HL-60/S4 treated with retinoic acid at 250 ng/mL for 4 days and 3 days (cell line): ENCODE results near the gene VSTM4.

Experiments used
- in situ Hi-C: fragments of 300-500 bp; cut with MboI; formaldehyde crosslinking; loops from 2 replicates; pipeline ENCODE4 v1.7.0; 2022; ENCODE audit warnings: low sequenced_read_pairs

Gene VSTM4, protein sequence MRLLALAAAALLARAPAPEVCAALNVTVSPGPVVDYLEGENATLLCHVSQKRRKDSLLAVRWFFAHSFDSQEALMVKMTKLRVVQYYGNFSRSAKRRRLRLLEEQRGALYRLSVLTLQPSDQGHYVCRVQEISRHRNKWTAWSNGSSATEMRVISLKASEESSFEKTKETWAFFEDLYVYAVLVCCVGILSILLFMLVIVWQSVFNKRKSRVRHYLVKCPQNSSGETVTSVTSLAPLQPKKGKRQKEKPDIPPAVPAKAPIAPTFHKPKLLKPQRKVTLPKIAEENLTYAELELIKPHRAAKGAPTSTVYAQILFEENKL

DNA sequence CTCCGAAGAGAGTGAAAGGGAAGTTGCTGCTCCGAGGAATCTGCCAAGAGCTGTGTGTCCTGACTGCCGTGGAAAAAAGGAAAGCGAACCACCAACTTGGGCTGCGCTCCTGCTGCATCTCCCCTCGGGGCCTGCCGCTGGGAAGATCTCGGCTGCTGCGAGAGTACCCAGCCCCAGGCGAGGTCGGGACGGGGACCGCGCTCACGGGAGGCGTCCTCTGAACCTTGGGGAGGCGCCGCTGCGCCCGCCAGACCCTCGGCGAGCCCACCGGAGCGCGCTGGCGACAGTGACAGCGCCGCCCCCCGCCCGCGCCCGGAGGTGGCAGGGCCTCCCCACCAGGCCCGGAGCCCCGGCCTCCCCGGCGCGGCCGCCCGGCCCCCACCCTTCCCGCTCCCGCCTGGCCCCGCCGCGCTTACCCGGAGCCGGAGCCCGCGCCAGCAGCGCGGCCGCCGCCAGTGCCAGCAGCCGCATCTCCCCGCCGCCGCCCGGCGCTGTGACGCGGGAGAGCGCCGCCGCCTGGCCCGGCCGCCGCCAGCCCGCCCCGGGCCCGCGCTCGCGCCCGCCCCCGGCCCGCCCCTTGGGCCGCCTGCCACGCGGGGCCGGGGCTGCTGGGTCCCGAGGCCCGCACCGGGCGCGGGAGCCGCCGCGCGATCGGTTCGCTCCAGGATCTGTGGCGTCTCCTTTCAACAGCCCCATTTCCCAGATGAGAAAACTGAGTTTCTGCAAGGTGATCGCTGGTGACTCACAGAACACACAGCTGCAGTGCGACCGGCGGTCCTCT is at the start of gene VSTM4:
TSS of gene VSTM4 (minus strand) at position 508 of the 781 bp plus-strand sequence. CDS start at position 471, 37 bp downstream.
- in situ Hi-C loops: no loop called here

DNA sequence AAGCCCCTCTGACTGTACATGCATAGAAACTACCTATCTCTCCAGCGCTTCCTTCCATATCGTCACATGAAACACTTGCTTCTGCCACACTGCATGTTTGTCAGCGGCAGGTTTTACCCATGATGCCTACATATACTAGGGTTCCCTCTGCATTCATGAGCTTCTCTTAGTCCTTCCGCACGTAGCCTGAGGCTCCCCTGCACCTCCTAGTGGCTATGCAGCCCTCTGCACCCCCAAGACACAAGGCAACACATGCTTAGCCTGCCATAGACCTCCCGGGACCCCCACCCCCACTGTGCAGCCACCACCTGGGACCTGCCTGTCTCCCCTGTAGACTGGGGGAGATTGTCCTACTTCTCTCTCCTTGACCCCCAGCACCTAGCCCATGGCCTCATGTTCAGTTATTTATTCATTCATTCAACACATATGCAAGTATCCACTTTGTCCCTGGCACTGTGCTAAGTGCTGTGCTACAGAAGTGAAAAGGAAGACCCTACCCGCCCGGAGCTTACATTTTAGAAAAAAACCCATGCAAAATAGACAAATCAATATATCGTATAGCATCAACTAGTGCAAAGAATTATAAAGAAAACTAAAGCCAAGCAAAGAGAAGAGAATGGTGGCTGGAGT is 49.4 kb upstream of the VSTM4 start:
- in situ Hi-C loops: no loop called here

- in situ Hi-C loops: no loop called here
These were observed 48.4 kb upstream of the VSTM4 start for GRCh38 chr10:49163741-49164140.

DNA sequence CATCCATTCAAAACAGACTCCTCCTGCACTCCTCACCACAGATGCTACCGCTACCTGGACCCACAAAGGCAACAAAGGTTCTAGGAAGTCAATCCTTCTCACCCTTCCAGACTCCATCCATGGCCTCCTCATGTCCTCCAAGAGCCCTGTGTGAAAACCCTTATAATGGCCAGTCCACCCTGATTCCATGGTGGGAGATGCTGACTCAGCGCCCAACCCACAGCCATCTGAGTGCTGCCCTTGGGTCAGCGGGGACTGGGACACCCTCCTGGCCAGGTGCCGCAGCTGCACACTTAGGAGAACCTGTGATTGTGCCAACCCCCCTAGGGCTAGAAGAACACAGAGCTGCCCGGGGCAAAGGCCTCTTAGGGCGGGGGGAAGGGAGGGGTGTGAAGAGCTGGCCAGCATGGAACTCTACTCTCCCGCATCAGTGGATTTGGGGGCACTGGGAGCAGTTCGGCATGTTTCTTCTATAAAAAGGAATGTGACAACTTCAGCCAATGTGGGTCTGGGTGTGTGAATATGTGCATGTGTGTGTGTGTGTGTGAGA is 47.5 kb upstream of the VSTM4 start:
- in situ Hi-C loops: no loop called here

DNA sequence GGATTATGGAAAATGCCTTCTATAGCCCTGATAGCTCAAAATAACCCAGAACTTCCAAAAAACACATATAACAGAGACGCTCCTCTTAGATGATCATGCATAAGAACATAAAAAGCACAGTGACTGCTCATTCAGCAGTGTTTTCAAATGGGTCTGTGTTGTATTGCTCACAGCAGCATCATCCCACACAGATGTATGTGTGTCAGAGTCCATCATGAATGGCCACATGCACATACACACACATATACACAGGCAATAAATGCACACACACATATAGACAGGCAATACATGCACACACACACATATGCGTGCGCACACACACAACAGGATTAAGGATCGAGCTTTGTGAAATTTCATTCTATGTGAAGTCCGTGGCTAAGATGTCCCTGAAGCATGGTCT is 46.7 kb upstream of the VSTM4 start:
- in situ Hi-C loops: no loop called here

- in situ Hi-C loops: no loop called here
These were observed 46.2 kb upstream of the VSTM4 start for GRCh38 chr10:49161411-49161997.

- in situ Hi-C loops: no loop called here
These were observed 45.5 kb upstream of the VSTM4 start for GRCh38 chr10:49160814-49161213.

DNA sequence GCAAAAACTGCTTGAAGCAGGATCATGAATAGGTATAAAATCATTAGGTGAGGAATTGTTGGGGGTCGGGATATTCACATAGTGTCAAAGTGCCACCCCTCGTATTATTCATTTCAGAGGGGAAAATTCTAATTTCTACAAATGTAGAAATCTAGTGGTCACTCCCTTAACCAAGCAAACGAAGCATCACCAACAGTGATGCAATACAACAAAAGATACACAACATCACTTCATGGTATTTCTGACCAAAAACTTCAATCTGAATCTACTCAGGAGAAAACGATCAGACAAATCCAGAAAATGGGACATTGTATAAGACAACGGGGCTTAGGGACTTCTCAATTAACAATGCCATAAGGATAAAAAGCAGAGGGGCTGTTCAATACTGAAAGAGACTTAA is 44.8 kb upstream of the VSTM4 start:
- in situ Hi-C loops: no loop called here

DNA sequence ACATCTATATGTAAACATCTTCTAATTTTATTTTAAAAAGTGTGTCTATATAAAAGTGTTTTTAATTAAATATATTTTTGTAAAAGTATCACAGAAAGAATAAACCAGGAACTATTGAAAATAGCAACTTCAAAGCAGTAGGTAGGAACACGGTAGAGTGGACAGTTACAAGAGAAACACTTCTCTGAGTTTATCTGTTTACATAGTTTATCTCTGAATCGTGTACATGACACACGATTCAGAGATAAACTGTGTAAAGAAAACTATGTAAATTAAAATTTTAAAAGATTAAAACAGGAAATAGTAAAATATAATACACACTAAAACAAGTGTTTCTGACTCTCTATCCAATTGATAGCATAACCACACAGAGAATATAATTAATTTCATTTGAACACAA is 43.6 kb upstream of the VSTM4 start:
- in situ Hi-C loops: no loop called here

- in situ Hi-C loops: no loop called here
These were observed 43.1 kb upstream of the VSTM4 start for GRCh38 chr10:49158404-49158803.

DNA sequence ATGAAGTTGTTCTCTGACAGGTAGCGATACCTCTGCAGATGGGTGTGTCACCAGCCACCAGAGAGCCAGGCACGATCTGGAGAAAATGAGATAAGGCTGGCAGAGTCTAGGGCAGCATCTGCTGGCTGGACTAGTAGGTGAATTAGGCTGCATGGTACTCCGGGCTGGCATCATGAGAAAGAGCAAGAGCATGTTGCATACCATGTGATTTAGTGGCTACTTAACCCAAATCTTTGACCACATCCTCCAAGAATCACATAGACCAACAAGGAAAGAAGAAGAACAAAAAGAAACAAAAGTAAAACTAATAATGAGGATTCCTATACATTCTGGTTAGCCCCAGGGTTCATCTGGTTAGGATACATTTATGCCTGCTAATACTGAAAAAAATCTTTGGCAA is 41.9 kb upstream of the VSTM4 start:
- in situ Hi-C loops: no loop called here

- in situ Hi-C loops: no loop called here
These were observed 39.3 kb upstream of the VSTM4 start for GRCh38 chr10:49154641-49155040.

DNA sequence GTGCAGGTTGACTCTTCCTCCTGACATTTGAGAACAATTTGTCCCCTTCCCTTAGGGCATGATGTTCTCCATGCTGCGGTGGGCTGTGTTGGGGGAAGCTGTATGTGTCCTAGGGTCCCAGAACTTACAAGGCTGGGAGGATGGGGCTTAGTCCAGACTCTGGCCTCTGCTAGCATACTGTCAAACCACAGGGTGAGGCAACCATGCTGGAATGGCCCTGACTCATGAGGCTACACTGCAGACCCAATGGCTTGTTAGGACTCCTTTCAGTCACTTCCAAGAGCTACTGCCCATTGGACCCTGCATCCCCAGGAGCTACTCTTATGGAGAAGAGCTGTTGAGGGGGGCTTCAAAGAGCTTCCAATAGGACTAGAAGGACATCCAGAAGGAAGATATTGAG is 38.6 kb upstream of the VSTM4 start:
- in situ Hi-C loops: no loop called here

DNA sequence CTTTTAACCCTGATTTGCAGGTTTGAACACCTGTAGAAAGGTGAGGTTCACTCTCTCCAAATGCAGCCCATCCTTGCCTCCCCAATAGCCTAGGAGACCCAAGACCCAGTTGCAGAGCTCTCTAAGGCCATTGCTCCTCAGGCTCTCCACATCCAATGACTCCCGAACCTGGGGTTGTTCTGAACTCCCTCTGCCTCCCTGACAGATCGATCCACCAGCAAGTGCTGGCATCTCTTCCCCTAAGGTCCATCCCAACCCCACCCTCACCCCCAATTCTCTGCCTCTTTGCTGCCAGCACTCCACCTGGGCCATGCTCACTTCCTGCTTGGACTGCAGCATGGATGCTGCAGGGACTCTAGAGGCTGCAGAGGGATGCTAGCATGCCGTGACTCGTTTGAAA is 37.8 kb upstream of the VSTM4 start:
- in situ Hi-C loops: no loop called here

DNA sequence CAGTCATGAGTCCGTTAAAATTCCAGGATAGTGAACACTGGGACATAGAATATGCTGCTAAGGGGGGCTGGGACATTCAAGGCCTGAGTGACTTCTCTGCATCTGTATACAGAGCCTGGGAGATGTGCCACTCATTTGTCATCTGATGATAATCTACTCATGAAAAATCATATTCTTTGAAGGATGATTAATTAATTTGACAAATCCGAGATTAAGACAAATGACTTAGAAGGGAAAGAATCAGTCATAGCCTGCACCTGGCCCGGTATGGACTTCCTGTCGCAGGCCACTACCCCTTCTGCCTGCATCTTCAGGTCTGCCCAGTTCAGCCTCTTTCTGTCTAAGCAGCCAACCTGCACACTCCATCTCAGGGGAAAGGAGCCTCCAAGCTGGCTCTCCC is 37.3 kb upstream of the VSTM4 start:
- in situ Hi-C loops: no loop called here

GRCh38 chr10:49152037-49152436 is 36.7 kb upstream of the VSTM4 start:
- in situ Hi-C loops: no loop called here

GRCh38 chr10:49151481-49151880 is 36.2 kb upstream of the VSTM4 start:
- in situ Hi-C loops: no loop called here

DNA sequence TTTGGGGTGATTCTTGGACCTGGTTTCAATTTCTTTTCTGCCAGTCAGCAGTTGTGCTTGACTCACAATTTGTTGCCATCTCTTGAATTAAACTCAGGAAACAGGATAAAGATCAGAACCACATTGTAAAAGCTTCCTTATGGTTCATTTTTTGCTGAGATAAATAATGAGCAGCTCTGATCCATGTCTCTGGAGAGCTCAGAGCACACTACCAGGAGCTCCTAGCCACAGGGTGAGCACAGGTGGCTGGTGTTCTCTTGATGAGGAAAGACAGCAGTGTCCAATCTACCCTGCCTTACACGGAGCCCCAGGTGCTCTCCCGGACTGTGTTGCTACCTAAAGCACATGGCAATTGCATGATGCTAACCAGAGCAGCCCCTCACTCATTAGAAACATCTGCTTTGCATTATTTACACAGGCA is 35.7 kb upstream of the VSTM4 start:
- in situ Hi-C loops: no loop called here

GRCh38 chr10:49150426-49150825 is 35.1 kb upstream of the VSTM4 start:
- in situ Hi-C loops: no loop called here

DNA sequence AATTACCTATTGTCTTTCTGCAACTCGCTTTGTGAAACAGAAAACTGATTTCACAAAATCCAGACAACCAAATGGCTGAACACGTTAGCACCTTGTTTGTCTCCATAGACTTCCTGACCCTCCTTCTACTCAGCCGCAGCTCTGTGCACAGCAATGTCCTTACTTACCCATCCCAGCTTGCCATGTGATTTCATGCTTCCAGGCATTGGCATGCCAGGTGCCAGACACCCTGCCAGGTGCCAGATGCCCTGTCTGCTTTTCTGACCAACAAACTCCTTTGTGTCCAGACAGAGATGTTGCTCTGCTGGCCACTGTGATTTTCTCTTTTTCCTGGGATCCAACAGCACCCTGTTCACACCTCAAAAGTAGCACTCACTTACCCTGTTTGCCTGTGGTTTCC is 34.6 kb upstream of the VSTM4 start:
- in situ Hi-C loops: no loop called here

- in situ Hi-C loops: no loop called here
These were observed 28.9 kb upstream of the VSTM4 start for GRCh38 chr10:49144058-49144720.
